ENCODE measurements around the gene ABCA2.

Gene ABCA2

GRCh38 chr9:137017071-137017470 is 11.0 kb downstream of the ABCA2 start:
- Histone ChIP-seq H3K27me3 (ENCODE audit: insufficient read depth, low read length, poor library complexity, severe bottlenecking) (no peaks in the 10 kb centered on the region), H3K4me2 (ENCODE audit: low read depth, low read length, poor library complexity, severe bottlenecking) (no peak overlapping the region), H3K36me3 (ENCODE audit: insufficient read depth, low read length) (no peaks in the 10 kb centered on the region; the same call in 1 of the 2 replicates), H3K79me2 (ENCODE audit: insufficient read depth, low read length) (no peaks in the 10 kb centered on the region), H3K4me1 (ENCODE audit: insufficient read depth, low read length, poor library complexity, severe bottlenecking) (no peaks in the 10 kb centered on the region), H3F3A (ENCODE audit: low read depth) (no peaks in the 10 kb centered on the region), H3K9me3 (ENCODE audit: insufficient read depth, low read depth, low read length) (no peaks in the 10 kb centered on the region), H2AFZ (ENCODE audit: low read length) (no peak overlapping the region), H3K9me2 (replicated peaks; ENCODE audit: low read depth, low read length) (no peaks in the 10 kb centered on the region), H4K20me1 (ENCODE audit: insufficient read depth, low read length, poor library complexity, severe bottlenecking) (peaks cover 4% of the 10 kb centered on the region), H3K4me3 (ENCODE audit: low read length, poor library complexity, severe bottlenecking) (no peak overlapping the region), H3K9ac (ENCODE audit: low read depth, low read length, poor library complexity, severe bottlenecking) (no peak overlapping the region)
- TF ChIP-seq CTCF (conservative IDR thresholded peaks at IDR 0.05; ENCODE audit: low read length): no peak
- no peak for TF ChIP-seq EZH2phosphoT487 (IDR thresholded peaks at IDR 0.05; ENCODE audit: borderline replicate concordance)

- H3F3A ChIP-seq (ENCODE audit: low read depth): no peaks in the 10 kb centered on the region
- H3K4me1 ChIP-seq (ENCODE audit: insufficient read depth, low read length, poor library complexity, severe bottlenecking): no peaks in the 10 kb centered on the region
- H3K27me3 ChIP-seq (ENCODE audit: insufficient read depth, low read length, poor library complexity, severe bottlenecking): no peaks in the 10 kb centered on the region
- TF ChIP-seq CTCF (conservative IDR thresholded peaks at IDR 0.05; ENCODE audit: low read length) (no peak), EZH2phosphoT487 (IDR thresholded peaks at IDR 0.05; ENCODE audit: borderline replicate concordance) (no peak)
- H3K79me2 ChIP-seq (ENCODE audit: insufficient read depth, low read length): no peaks in the 10 kb centered on the region
- no peak overlapping the region for H3K4me3 ChIP-seq (ENCODE audit: low read length, poor library complexity, severe bottlenecking)
- no peak overlapping the region for H2AFZ ChIP-seq (ENCODE audit: low read length)
- no peak overlapping the region for H3K9ac ChIP-seq (ENCODE audit: low read depth, low read length, poor library complexity, severe bottlenecking)
- H3K9me2 ChIP-seq (replicated peaks; ENCODE audit: low read depth, low read length): no peaks in the 10 kb centered on the region
- H4K20me1 ChIP-seq (ENCODE audit: insufficient read depth, low read length, poor library complexity, severe bottlenecking): peaks cover 1% of the 10 kb centered on the region
- H3K4me2 ChIP-seq (ENCODE audit: low read depth, low read length, poor library complexity, severe bottlenecking): no peak overlapping the region
- H3K9me3 ChIP-seq (ENCODE audit: insufficient read depth, low read depth, low read length): no peaks in the 10 kb centered on the region
- H3K36me3 ChIP-seq (ENCODE audit: insufficient read depth, low read length): no peaks in the 10 kb centered on the region; the same call in 1 of the 2 replicates
Observed at GRCh38 chr9:137016436-137016835, 11.6 kb downstream of the ABCA2 start.

GRCh38 chr9:137015976-137016375 is 12.1 kb downstream of the ABCA2 start:
- Histone ChIP-seq H2AFZ (ENCODE audit: low read length) (no peak overlapping the region), H3K4me1 (ENCODE audit: insufficient read depth, low read length, poor library complexity, severe bottlenecking) (no peaks in the 10 kb centered on the region), H3K4me2 (ENCODE audit: low read depth, low read length, poor library complexity, severe bottlenecking) (no peak overlapping the region), H3K9ac (ENCODE audit: low read depth, low read length, poor library complexity, severe bottlenecking) (no peak overlapping the region), H3K79me2 (ENCODE audit: insufficient read depth, low read length) (no peaks in the 10 kb centered on the region), H3K9me2 (replicated peaks; ENCODE audit: low read depth, low read length) (no peaks in the 10 kb centered on the region), H3K4me3 (ENCODE audit: low read length, poor library complexity, severe bottlenecking) (no peak overlapping the region), H3K9me3 (ENCODE audit: insufficient read depth, low read depth, low read length) (no peaks in the 10 kb centered on the region), H3K36me3 (ENCODE audit: insufficient read depth, low read length) (no peaks in the 10 kb centered on the region; the same call in 1 of the 2 replicates), H3K27me3 (ENCODE audit: insufficient read depth, low read length, poor library complexity, severe bottlenecking) (no peaks in the 10 kb centered on the region), H3F3A (ENCODE audit: low read depth) (no peaks in the 10 kb centered on the region), H4K20me1 (ENCODE audit: insufficient read depth, low read length, poor library complexity, severe bottlenecking) (no peaks in the 10 kb centered on the region)
- no peak for TF ChIP-seq CTCF (conservative IDR thresholded peaks at IDR 0.05; ENCODE audit: low read length)
- TF ChIP-seq EZH2phosphoT487 (IDR thresholded peaks at IDR 0.05; ENCODE audit: borderline replicate concordance): no peak
